ENCODE measurements around the gene KCND3.

Gene KCND3

GRCh38 chr1:111909030-111909429 lies 80.4 kb downstream of the KCND3 start:
- DNase-seq = no peak

- no peak for DNase-seq
These were observed 81.4 kb downstream of the KCND3 start for GRCh38 chr1:111908011-111908621.

- no peak for DNase-seq
These were observed 82.1 kb downstream of the KCND3 start for GRCh38 chr1:111907321-111907720.

GRCh38 chr1:111906816-111907215 lies 82.7 kb downstream of the KCND3 start:
- no peak for DNase-seq

- DNase-seq = no peak
These were observed 83.4 kb downstream of the KCND3 start for GRCh38 chr1:111906111-111906510.

GRCh38 chr1:111904478-111905218 lies 84.8 kb downstream of the KCND3 start:
- no peak for DNase-seq

- DNase-seq = no peak
These were observed 85.5 kb downstream of the KCND3 start for GRCh38 chr1:111903871-111904449.

- no peak for DNase-seq
These were observed 86.2 kb downstream of the KCND3 start for GRCh38 chr1:111903148-111903870.

GRCh38 chr1:111895469-111895868 lies 94.0 kb downstream of the KCND3 start:
- DNase-seq = no peak

- DNase-seq = no peak
These were observed 94.5 kb downstream of the KCND3 start for GRCh38 chr1:111895017-111895416.

GRCh38 chr1:111894497-111894896 lies 95.0 kb downstream of the KCND3 start:
- no peak for DNase-seq

GRCh38 chr1:111891566-111891965 lies 97.9 kb downstream of the KCND3 start:
- DNase-seq = no peak

GRCh38 chr1:111888740-111889376 lies 100.6 kb downstream of the KCND3 start:
- no peak for DNase-seq

- no peak for DNase-seq
These were observed 101.6 kb downstream of the KCND3 start for GRCh38 chr1:111887875-111888274.

- no peak for DNase-seq
These were observed 102.1 kb downstream of the KCND3 start for GRCh38 chr1:111887385-111887784.

GRCh38 chr1:111886741-111887140 lies 102.7 kb downstream of the KCND3 start:
- DNase-seq = no peak

GRCh38 chr1:111884772-111885443 lies 104.6 kb downstream of the KCND3 start:
- DNase-seq = no peak

GRCh38 chr1:111882986-111883560 lies 106.4 kb downstream of the KCND3 start:
- no peak for DNase-seq

- DNase-seq = no peak
These were observed 106.9 kb downstream of the KCND3 start for GRCh38 chr1:111882559-111882958.

- DNase-seq = no peak
These were observed 108.3 kb downstream of the KCND3 start for GRCh38 chr1:111880881-111881837.

GRCh38 chr1:111879081-111879480 lies 110.4 kb downstream of the KCND3 start:
- no peak for DNase-seq

Measured in inflammatory macrophage (primary cell).